Hippocampal formation (tissue), 2 donors: ENCODE data around the gene SLC1A4.
"Not testable (repeated sequence)": the region's sequence is repeated elsewhere in the genome, so short reads cannot be mapped to it uniquely, and the experiment has no call there.

Experiments used
- DNase-seq, 2 donors: peaks; one replicate each; lab custom pipeline; 2025; lab: John Stamatoyannopoulos, UW

The SLC1A4 gene

DNA sequence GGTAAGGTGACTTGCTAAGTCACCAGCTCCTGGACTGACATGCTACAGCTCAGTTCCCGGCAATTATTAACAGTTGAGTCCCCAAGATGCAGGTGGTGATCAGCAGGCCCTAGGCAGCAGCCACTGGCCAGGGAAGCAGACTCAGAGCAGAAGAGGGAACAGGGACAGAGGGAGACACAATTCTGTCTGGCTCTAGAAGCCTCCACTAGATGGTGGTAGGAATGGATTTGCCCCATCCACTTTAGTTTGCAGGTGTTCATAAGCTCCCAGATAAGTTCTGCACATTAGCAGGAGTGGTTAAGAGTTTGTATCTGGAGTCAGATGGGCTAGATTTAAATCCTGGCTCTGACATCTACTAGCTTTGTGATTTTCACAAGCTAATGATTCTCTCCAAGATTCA lies 25.5 kb upstream of the SLC1A4 start:
- no peak for DNase-seq

DNA sequence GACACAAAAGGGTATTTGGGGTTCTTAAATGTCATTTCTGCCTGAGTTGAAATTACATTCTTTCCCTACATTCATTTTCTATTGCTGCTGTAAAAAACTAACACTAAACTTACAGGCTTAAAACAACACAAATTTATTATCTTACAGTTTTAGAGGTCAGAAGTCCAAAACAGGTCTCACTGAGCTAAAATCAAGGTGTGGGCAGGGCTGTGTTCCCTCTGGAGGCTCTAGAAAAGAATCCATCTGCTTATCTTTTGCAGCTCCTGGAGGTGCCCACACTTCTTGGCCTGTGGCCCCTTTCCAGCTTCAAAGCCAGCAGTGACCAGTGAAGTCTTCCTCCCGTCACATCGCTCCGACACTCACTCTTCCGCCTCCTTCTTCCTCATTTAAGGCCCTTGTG lies 23.2 kb upstream of the SLC1A4 start:
- no peak for DNase-seq

DNA sequence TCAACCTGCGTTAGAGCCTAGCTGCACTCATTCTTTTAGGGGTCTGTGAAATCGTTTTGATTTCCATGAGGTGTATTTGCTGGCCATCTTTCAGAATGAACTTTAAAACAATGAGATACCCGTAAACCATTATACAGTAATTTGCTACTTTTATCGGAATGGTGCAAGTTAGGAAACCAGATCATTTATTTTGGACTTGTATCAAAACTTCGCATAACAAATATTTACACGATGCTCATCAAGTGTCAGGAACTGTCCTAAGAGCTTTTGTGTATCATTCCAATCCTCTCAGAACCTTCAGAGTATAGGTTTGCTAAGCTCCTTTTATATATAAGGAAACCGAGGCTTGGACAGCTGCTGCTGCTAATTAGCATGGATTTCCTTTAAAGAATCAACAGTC lies 22.4 kb upstream of the SLC1A4 start:
- no peak for DNase-seq

DNA sequence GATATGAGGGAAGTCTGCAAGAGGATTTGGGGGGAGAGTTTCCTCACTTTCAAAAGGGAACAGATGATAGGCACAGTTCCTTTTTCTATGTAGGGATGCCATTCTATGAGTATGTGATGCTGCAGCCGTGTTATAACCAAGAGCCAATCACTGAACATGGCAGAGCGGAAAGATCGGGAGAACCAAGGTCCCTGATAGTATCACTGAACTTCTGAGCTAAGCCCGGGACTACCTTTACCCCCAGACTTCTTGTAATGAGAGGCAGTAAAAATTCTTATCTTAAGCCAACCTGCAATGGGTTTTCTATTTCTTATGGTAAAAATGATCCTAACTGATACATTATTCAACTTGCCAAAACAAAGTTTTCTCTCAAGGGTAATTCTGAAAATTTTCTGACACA lies 21.6 kb upstream of the SLC1A4 start:
- no peak for DNase-seq

DNA sequence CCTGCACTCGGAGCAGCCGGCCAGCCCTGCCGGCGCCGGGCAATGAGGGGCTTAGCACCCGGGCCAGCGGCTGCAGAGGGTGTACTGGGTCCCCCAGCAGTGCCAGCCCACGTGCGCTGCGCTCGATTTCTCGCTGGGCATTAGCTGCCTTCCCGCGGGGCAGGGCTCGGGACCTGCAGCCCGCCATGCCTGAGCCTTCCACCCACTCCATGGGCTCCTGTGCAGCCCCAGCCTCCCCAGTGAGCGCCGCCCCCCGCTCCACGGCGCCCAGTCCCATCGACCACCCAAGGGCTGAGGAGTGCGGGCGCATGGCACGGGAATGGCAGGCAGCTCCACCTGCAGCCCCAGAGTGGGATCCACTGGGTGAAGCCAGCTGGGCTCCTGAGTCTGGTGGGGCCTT lies 20.1 kb upstream of the SLC1A4 start:
- DNase-seq = not testable (repeated sequence)

DNA sequence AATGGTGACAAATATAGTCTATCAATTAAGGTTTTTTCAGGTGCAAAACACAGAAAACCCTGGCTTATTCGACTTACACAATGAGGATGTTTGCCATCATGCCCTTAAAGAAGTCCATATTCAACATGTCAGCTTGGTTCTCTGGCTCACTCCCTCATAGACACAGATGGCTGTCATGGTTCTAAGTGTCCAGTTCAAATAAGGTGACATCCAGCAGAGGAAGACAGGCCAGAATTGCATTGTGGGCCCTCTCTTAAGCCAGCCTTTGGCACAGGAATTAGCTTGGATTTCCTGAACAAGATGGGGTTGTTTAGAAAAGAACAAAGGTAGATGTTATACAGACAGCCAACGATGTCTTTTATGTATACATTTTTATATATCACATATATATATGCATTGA lies 18.7 kb upstream of the SLC1A4 start:
- DNase-seq = no peak

DNA sequence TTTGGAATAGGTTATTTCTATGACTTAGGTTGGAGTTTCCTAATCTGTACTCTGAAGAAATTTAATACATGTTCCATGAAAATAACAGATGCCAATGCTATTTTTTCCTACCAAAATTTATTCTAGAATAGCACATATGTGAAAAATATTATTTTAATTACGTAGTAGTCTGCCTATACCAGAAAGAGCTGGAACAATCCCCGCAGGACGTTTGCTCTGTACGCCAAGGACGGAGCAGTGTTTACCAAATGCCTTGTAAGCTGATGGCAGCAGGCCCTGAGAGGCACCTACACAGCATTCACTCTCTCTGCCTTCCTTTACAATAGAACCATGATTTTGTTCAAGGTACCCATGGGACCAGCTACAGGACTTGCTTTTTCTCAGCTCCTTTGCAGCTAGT lies 16.8 kb upstream of the SLC1A4 start:
- DNase-seq = no peak

DNA sequence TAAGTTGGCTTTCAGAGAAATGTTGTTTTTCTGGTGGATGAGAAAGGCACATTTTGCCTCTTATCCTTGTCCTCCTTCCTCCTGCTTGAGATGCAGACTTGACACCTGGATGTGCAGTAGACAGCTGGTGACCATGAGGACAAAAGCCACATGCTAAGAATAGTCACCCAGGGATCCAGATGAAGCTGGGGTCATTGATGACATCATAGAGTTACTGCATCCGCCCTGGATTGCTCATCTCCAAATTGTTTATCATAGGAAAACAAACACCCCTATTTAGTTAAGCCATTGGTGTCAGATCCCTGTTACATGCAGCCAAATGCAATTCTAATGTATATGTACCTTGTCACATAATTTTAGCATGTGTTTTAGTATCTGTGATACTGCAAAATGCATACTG lies 16.3 kb upstream of the SLC1A4 start:
- DNase-seq = no peak

DNA sequence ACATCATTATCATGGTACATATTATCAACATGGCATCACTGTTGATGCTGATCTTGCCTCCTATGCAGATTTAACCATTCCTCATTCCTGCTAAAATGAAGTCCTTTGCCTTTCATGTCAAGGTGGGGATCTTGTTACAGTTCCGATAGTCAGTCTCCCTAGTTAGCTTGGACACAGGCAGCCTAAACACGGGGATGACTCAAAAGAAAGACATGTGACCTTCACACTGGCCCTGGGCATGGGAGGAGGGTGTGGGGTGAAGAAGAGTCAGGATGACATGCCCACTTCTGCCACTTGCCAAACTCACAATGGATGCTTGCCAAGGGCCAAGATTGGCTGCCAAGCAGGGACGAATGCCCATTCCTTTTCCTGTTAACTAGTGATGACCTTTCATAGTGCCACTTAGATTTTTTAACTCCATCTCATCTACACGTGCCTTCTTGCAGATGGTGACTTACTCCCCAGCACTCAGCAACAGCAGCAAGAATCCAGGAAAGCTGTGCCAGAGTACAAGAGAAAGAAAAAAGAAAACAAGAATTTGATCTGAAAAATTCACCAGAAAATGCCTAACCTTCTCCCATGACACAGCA lies 13.9 kb upstream of the SLC1A4 start:
- DNase-seq = peak in 1 of 2 donors; percentile 33

DNA sequence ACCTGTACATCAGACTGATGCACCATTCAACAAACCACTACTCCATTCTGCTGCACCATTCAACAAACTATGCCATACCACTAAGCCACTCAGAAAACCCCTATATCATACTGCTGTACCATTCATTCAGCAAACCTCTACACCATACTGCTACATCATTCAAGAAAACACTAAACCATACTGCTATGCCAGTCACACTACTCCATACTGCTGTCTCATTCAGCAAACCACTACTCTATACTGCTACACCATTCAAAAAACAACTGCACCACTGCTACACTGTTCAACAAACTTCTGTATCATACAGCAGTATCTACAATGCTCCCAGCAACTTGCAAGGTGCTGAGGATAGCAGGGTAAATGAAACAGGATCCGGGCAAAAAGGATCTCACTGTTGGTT lies 12.9 kb upstream of the SLC1A4 start:
- no peak for DNase-seq

DNA sequence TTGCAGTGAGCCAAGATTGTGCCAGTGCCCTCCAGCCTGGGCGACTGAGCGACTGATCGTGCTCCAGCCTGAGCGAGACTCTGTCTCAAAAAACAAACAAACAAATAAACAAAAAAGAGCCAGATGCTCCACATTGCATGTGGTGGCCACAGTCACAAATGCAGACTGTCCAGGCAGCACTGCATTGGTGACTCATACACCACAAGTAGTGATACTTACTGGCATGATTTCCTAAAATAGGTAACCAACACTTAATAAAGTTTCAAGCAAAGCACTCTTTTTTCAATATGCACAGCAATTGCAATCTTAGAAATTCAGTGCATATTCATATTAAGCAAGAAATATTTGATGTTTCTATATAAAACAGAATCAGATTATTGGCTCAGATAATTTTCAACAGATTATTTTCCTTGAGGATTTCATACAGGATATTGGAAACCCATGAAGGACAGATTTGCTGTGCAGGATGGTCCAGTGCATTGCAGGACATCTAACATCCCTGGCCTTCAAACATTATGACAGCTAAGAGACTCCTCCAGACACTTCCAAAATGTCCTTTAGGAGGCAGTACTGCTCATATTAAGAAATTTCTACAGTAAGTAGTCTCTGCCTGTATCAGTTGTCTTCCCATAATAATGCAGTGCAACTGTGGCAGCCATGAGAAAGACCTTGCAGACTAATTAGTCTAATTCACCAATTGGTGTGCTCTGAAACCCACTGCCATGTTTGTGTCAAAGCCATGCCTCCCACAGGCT lies 10.5 kb upstream of the SLC1A4 start:
- DNase-seq = no peak

DNA sequence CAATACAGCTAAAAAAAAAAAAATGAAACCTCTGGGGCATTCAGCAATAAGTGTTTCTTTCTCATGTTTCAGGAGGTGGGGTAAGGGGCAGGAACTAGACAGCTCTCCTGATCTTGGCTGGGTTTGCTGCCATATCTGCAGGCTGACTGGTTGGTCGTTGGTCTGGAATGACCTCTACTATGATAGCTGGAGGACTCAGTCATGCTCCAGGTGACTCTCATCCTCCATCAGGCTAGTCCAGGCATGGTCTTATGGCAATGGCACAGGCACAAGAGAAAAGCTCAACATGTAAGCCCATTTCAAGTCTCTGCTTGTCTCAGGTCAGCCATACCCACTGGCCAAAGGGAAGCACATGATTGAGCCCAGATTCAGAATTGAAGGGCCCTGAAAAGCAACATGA lies 9.5 kb upstream of the SLC1A4 start:
- no peak for DNase-seq

DNA sequence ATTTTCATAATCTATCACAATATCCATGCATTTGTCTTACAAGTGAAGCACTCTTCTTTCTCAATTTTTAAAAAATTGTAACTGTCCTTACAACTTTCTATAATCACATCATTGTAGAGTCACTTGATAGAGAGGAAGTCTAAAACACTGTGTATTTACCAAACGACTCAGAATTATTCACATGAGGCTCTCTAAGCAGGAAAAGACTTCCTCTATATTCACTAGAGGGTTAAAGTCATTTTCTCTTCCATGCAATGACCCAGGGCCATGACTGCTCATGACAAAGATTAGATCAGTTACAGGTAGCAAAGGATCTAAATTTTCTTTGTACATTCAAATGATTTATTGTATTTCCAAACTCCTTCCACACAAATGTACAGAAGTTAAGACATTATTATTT lies 9.0 kb upstream of the SLC1A4 start:
- DNase-seq = no peak

DNA sequence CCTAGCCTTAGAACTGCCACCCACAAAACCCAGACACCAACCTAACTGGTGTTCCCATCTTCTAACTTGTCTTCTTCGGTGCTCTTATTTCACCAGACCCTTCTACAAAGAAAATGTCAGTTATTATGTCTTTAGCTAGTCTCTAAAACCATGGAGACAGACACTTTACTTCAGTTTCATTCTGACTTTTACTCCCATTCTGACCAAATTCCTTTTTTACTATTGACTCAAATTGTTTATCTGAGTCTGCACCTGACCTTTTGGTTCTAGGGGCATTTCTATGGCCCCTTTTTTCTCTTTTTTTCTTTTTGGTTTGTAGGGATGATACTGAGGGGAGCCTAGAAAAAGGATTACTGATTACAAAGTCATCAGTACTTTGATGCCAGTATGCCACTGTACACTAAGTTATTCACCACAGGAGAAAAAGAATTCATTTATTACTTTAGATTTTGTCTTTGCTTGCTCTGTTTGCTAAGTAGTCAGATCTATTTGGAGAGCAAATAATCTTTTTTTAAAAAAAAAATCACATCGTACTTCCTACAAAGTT lies 6.8 kb upstream of the SLC1A4 start:
- DNase-seq = no peak

DNA sequence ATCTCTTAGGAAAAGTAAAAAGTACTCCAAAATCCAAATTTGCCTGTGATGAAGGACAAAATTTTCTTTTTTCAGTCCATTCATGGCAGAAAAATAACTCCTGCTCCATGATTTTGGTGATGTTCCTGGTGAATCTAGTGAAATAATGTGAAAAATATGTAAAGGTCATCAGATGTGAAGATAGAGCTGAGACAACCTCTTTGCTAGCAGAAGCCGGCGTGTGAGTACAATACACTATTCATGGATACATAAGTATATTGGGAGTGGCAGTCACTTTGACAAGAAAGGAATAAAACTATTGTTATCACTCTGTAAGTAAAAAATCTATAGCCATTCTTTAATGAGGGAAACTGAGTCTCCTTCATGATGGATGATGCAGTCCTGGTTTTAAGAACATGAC lies 6.3 kb upstream of the SLC1A4 start:
- no peak for DNase-seq

DNA sequence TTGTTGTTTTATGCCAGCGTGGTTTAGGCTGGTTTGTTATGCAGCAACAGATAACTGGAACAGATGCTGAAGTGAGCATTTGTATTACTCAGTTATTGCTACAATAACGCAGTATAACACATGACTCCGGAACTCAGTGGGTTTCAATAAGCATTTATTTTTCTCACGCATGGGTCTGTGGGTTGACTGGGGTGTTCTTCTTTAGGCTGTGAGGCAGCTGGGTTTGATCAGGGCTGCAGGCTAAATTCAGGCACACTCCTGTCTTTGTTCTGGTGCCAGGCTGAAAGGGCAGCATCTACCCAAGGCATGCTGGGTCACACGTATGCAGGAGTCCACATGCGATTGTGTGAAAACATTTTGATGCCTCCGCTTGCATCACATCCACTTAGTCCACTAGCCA lies 3.8 kb upstream of the SLC1A4 start:
- no peak for DNase-seq

DNA sequence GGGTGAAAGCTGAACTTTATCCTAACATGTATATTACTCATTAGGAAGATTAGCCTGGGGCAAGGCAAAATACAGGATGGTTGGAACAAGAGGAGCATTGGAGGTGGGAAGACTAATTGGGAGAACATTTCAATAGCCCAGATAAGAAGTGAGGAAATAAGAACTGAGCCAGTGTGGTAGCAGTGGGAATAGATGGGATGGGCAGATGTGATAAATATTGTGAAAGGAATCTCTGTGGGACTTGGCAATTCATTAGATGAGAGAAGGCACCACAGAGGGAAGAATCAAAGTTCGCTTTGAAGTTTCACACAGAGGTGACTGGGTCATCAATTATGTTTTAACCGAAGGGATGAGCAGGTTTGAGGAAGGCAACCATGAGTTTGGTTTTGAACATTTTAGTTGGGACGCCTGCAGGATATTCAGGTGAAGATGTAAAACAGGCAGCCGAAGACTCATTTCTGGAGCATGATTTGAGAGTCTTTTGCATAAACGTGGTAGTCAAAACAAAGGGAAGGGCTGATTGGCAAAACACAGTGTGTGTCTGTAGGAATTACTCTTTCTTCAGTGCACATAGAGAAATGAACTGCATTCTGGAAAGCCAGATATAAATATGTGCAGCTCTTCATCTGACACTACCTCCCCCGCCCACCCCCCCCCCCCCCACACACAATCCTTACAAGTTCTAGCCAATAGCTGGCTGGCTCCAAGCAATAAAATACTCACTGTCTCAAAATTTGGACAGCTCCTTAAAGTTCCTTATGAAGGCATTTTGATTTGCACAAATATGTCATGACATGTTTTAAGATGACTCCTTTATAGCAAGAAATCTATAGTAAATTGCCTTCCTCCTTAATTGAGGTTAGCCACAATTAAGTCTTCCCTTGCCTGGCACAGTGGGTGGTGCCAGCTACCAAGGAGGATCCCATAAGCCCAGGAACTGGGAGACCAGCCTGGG lies 1.9 kb upstream of the SLC1A4 start:
- DNase-seq = no peak

DNA sequence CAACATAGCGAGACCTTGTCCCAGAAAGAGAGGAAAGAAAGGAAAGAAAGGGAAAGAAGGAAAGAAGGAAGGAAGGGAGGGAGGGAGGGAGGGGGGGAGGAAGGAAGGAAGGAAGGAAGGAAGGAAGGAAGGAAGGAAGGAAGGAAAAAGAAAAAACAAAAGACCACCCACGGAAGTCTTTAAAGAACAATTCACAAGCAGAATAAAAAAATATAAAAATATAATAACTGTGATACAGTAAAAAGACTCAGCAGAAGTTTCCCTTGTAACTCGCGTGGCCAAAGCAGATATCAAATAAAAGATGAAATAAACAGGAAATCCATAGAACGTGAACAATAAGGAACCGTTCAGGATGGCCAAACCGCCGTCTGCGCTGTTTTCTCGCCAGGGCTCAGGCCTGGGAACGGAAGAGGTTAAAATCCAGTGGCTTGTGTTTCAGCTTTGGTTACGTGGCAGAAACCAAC lies 1.2 kb upstream of the SLC1A4 start:
- DNase-seq = no peak

DNA sequence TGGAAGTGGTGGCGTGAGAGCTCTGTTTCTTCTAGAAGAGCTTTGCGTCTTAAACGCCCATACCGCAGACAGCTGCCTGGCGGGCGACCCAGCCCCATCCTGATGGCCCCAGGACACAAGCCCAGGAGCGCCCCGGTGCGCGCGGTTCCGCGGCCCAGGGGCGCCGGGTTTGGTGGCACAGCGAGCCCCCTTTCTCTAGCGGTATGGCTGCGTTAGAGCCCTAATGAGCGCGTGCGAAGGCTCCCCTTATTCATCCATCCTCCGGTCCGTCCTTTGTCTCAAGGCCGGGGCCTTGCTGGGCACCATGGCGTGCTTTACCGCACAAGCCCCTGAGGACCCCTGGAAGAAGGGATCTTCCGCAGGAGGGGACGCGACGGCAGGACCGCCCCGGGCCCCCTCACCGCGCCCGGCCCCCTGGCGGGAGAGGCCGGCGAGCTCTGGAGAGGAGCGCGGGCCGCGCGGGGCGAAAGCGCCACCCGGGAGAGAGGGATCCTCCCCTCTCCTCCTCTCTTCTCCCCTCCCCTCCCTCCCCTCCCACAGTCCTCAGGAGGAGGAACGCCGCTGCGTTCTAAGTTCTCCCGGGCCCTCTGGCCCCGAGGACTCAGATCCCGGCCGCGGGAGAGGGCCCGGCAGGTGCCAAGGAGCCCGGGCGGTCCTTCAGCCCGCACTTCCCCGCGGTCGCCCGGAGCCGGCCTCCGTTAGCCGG lies 626 bp upstream of the SLC1A4 start:
- DNase-seq = peak; percentile 72 to 84

DNA sequence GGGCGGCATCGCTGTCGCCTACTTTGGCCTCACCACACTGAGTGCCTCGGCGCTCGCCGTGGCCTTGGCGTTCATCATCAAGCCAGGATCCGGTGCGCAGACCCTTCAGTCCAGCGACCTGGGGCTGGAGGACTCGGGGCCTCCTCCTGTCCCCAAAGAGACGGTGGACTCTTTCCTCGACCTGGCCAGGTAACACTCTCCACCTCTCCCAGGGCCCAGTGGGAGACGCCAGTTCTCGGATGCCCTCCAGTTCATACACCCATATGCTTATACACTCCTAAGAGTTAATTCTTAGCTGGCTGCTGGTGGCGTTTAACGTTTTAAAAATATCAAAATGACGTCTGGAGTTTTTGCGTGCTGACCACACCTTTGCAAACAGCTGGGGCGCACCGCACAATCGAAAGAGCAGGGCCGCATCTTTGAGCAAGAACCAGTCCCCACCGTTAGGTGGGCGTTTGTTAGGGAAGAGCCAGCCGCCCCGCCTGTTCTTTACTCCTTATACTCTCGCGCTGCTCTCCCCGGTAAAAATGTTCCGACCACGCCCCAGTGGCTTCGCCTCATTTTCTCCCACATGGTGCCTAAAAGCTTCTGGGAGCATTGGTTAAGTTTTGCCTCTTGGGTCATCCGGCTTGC lies 899 bp downstream of the SLC1A4 start:
- no peak for DNase-seq

DNA sequence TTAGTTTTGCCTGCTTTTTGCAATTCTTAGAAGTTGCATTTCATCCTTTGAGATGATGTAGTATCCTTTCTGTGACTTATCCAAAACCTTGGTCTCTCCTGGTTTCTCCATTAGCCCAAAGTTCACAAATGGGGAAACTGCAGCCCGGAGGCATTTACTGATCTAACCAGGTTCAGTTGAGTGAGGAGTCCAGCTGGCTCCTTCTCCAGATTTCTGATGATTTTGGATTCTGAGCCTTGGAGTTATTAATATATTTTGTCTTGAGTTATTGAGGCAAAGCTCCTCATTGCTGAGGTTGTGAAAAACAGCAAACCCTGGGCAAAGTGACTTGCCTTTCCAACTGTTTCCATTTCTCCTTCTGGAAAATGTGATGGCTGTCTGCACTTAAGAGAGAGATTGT lies 1.7 kb downstream of the SLC1A4 start:
- no peak for DNase-seq
